NOMO-1 treated with DMSO at 0.1 percent for 48 hours (cell line): ENCODE measurements around the gene DGKI.

Source experiments
- DNase-seq: peaks from one replicate; lab custom pipeline; 2025; ENCODE audit not compliant: unreplicated experiment; lab: John Stamatoyannopoulos, UW

DGKI gene

GRCh38 chr7:137658190-137658900, 188.4 kb downstream of the DGKI start:
- DNase-seq = no peak

GRCh38 chr7:137657476-137658189, 189.1 kb downstream of the DGKI start:
- no peak for DNase-seq

- no peak for DNase-seq
These were observed 189.9 kb downstream of the DGKI start for GRCh38 chr7:137656850-137657232.

GRCh38 chr7:137656227-137656849, 190.4 kb downstream of the DGKI start:
- peak; percentile 38 for DNase-seq

GRCh38 chr7:137655804-137656203, 191.0 kb downstream of the DGKI start:
- DNase-seq = no peak

- DNase-seq = no peak
These were observed 194.1 kb downstream of the DGKI start for GRCh38 chr7:137652721-137653120.

- no peak for DNase-seq
These were observed 198.7 kb downstream of the DGKI start for GRCh38 chr7:137647905-137648565.

- peak; percentile 79 for DNase-seq
These were observed 204.3 kb downstream of the DGKI start for GRCh38 chr7:137642472-137642871.

GRCh38 chr7:137642031-137642430, 204.7 kb downstream of the DGKI start:
- no peak for DNase-seq

- no peak for DNase-seq
These were observed 210.4 kb downstream of the DGKI start for GRCh38 chr7:137636376-137636775.

- DNase-seq = no peak
These were observed 210.9 kb downstream of the DGKI start for GRCh38 chr7:137635874-137636273.

- DNase-seq = no peak
These were observed 211.6 kb downstream of the DGKI start for GRCh38 chr7:137635132-137635531.

- DNase-seq = no peak
These were observed 212.4 kb downstream of the DGKI start for GRCh38 chr7:137634356-137634755.

GRCh38 chr7:137633133-137633532, 213.6 kb downstream of the DGKI start:
- DNase-seq = no peak

GRCh38 chr7:137628216-137628615, 218.6 kb downstream of the DGKI start:
- no peak for DNase-seq

GRCh38 chr7:137626469-137627067, 220.2 kb downstream of the DGKI start:
- peak; percentile 2 for DNase-seq

- no peak for DNase-seq
These were observed 221.6 kb downstream of the DGKI start for GRCh38 chr7:137625197-137625596.

- DNase-seq = no peak
These were observed 227.6 kb downstream of the DGKI start for GRCh38 chr7:137619181-137619580.

GRCh38 chr7:137618748-137619147, 228.0 kb downstream of the DGKI start:
- DNase-seq = no peak

GRCh38 chr7:137613006-137613525, 233.7 kb downstream of the DGKI start:
- DNase-seq = no peak

GRCh38 chr7:137611606-137612005, 235.2 kb downstream of the DGKI start:
- no peak for DNase-seq
